Non-pigmented ciliary epithelial cell (primary cell): ENCODE results near the gene ABHD1.
"Not testable (repeated sequence)": the region's sequence is repeated elsewhere in the genome, so short reads cannot be mapped to it uniquely, and the experiment has no call there.

ENCODE experiments used
- DNase-seq: peaks from one replicate; pipeline ENCODE4 v3.0.0-alpha.2; 2010; ENCODE audit warnings: low read depth

The ABHD1 gene

DNA sequence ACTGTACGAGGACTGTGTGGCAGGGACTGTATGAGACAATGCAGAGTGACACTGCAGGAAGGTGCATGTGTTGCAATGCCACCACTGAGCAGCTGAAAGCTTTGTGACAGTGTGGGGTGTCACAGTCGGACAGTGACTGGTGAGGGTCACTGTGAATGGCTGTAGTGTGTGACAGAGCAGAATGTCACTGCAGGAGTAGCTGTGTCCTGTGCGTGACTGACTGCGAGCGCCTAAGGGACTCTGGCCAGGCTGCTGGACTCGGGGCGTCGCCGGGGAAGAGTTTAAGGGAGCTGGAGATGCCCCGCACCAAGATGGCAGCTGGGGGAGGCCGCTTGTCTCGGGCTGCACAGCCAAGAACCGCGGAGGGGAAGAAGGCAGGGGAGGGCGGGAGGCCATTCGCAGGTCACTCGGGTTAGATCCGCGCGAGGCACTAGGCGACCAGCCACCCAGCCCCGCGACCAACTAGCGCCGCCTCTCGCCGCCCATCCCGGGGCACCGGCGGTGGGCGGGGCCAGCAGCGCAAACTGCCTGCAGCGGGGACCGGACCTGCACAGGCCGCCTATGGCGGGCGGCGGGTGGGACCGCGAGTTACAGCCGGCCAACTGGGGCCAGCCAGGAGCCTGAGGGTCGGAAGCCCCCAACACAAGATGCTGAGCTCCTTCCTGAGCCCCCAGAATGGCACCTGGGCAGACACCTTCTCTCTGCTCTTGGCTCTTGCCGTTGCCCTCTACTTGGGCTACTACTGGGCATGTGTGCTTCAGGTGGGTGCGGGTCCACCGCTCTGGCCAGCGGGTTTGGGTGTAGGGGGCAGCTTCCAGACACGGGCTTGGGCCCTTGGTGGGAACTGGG, at the start of gene ABHD1:
ABHD1 (plus strand) TSS at position 514 of the 849 bp plus-strand sequence; CDS start at position 648, 134 bp downstream.
- no peak for DNase-seq

- DNase-seq, result no peak
Observed at GRCh38 chr2:27074738-27075565, 48.7 kb upstream of the ABHD1 start.

DNA sequence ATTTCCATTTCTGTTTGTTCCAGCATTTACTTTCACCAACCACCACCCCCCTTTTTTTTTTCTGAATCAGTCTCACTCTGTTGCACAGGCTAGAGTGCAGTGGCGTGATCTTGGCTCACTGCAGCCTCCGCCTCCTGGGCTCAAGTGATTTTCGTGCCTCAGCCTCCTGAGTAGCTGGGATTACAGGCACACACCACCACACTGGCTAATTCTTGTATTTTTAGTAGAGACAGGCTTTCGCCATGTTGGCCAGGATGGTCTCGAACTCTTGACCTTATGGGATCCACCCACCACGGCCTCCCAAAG, 48.1 kb upstream of the ABHD1 start:
- DNase-seq, result not testable (repeated sequence)

- no peak for DNase-seq
Observed at GRCh38 chr2:27076323-27076722, 47.3 kb upstream of the ABHD1 start.

GRCh38 chr2:27077231-27077630, 46.4 kb upstream of the ABHD1 start:
- no peak for DNase-seq

DNA sequence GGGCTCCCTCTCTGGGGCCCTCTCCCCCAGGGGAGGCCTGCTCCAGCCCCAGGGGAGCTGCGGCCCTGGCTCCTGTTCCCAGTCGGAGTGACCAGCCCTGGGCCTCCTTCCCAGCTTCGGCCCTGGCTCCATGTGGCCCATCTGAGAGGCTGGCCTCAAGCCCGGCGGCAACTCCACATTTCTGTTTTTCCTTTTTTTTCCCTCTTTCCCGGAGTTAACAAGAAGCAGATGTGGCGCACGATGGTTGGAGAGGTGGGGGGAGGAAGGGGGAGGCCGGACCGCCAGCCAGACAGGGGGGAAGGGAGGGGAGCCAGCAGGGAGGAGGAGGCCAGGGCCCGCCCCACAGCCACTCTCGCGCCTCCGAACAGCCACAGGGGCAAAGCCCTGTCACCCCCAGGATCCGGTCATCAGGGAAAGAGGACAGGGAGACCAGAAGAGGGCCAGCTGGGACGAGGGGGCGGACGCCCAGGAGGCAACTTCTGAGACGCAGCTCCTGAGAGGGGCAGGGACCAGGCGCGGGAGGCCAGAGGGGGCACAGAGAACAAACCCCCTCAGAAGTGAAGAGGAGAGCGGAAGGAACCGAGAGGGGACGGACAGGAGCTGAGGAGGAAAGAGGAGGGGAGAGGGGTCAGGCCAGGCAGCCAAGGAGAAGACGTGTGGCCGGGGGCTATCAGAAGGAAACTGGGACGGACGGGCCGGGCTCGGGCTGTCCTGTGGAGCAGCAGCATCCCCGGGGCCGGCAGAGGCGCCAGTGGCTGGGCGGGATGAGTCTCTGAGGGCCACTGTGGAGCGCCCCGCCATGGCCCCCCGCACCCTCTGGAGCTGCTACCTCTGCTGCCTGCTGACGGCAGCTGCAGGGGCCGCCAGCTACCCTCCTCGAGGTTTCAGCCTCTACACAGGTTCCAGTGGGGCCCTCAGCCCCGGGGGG, 45.1 kb upstream of the ABHD1 start, which contains the start of gene EMILIN1:
EMILIN1 (plus strand) TSS at position 349 of the 928 bp plus-strand sequence; CDS start at position 800, 451 bp downstream.
- peak; percentile 58 for DNase-seq

DNA sequence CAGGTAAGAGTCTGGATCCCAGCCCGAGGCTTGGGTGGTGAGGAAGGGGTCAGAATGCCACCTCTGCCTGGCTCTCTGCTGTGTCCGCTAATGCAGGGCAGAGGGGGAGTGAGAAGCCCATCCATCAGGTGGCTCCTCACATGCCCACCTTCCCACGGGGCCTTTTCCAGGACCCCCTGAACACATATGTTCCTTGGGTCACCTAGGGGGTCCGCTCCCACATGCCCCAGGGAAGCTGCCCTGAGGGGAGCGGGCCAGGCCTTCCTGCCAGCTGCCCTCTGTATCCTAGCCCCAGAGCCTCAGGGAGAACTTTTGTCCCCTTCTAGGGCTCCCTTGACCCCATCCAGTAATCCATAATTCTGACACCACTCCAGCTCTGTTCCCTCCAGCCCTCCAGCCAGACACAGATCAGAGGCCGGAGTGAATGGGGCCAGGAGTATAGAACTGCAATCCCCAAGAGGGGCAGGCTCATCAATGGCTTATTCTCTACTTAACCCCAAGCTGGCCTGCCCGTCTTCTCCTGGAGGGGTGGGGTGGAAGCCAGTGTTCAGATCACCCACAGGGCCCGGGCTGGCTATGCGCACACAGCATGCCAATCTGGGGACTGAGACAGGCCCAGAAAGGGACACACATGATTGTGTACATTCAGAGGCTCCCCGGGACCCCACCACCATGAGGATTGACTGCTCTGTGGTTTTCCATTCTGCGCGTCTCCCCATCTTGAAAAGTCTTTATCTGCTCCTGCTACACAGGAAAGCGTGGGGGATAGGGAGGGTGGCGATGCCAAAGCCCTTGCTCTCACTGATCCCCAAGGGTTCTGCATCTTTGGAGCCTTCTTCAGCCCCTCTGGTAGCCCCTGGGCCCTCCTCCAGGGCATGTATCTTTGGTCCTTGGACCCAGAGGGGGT, 44.1 kb upstream of the ABHD1 start:
- DNase-seq, result no peak

DNA sequence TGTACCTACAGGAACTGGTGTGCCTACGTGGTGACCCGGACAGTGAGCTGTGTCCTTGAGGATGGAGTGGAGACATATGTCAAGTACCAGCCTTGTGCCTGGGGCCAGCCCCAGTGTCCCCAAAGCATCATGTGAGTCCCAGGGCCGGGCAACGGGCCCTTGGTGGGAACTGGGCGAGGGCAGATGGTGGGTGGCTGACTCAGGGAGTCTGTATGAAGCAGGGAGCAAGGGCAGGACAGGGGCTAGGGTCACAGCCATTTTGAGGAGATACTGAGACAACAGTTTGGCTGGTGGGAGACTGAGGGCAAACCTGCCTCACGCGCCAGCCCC, 43.5 kb upstream of the ABHD1 start:
- no peak for DNase-seq

GRCh38 chr2:27080603-27080936, 43.0 kb upstream of the ABHD1 start:
- DNase-seq, result no peak

- no peak for DNase-seq
Observed at GRCh38 chr2:27081984-27082772, 41.4 kb upstream of the ABHD1 start.

DNA sequence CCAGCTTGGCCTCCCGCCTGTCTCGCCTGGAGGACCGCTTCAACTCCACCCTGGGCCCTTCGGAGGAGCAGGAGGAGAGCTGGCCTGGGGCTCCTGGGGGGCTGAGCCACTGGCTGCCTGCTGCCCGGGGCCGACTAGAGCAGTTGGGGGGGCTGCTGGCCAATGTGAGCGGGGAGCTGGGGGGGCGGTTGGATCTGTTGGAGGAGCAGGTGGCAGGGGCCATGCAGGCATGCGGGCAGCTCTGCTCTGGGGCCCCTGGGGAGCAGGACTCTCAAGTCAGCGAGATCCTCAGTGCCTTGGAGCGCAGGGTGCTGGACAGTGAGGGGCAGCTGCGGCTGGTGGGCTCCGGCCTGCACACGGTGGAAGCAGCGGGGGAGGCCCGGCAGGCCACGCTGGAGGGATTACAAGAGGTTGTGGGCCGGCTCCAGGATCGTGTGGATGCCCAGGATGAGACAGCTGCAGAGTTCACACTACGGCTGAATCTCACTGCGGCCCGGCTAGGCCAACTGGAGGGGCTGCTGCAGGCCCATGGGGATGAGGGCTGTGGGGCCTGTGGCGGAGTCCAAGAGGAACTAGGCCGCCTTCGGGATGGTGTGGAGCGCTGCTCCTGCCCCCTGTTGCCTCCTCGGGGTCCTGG, 40.7 kb upstream of the ABHD1 start:
- no peak for DNase-seq

DNA sequence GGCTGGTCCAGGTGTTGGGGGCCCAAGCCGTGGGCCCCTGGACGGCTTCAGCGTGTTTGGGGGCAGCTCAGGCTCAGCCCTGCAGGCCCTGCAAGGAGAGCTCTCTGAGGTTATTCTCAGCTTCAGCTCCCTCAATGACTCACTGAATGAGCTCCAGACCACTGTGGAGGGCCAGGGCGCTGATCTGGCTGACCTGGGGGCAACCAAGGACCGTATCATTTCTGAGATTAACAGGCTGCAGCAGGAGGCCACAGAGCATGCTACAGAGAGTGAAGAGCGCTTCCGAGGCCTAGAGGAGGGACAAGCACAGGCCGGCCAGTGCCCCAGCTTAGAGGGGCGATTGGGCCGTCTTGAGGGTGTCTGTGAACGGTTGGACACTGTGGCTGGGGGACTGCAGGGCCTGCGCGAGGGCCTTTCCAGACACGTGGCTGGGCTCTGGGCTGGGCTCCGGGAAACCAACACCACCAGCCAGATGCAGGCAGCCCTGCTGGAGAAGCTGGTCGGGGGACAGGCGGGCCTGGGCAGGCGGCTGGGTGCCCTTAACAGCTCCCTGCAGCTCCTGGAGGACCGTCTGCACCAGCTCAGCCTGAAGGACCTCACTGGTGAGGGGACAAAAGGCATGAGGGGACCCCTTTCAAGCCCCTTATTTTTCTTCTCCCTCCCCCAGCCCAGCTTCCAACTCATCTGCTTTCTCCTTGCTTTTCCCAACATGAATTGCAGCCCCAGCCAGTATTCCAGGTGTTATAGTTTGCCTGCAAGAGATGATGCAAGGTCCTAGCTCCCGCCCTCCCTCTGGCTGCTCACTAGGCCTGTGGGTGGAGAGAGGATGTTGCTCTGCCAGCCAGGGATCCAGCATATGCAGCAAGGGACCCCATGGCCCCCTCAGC, 40.0 kb upstream of the ABHD1 start:
- DNase-seq, result no peak

DNA sequence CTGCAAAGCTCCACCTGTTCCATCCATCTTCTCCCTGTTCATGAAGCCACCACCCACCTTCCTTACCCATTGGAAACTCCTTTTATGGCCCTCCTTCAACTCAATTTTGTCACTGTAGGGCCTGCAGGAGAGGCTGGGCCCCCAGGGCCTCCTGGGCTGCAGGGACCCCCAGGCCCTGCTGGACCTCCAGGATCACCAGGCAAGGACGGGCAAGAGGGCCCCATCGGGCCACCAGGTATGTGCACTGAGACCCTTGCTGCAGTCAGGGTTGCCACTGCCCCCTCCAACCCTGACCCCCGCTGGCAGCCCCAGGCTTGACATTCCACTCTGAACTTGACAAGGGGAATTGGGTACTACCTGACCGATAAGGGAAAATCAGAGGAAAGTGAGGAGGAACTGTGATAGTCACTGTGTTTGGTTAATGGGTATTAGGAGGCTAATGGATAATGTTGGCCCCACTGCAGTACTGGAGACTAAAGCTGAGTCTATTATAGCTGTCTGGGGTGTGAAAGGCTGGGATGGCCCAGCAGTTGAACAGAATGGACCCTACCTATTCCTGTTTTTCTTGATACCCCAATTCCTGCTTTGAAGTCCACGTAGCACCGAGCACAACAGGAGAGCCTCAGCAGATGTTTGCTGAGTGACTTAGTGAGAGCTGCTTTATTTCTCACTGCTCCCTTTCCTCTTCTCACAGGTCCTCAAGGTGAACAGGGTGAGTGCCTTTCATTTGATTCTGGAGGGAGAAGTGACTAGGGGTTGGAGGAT, 39.1 kb upstream of the ABHD1 start:
- DNase-seq, result no peak

- no peak for DNase-seq
Observed at GRCh38 chr2:27085062-27085672, 38.4 kb upstream of the ABHD1 start.

DNA sequence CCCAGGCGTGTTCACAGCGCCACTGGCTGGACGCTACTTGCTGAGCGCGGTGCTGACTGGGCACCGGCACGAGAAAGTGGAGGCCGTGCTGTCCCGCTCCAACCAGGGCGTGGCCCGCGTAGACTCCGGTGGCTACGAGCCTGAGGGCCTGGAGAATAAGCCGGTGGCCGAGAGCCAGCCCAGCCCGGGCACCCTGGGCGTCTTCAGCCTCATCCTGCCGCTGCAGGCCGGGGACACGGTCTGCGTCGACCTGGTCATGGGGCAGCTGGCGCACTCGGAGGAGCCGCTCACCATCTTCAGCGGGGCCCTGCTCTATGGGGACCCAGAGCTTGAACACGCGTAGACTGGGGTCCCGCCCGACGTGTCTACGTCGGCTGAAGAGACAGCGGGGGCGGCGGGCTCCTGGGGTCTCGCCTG, 37.9 kb upstream of the ABHD1 start:
- no peak for DNase-seq

GRCh38 chr2:27086090-27086723, 37.4 kb upstream of the ABHD1 start:
- no peak for DNase-seq
